IPS-18a (cell line): ENCODE results near the gene SIGLEC12.

ENCODE experiments used
- H3K27ac ChIP-seq: one replicate; pipeline ENCODE4 v1.5.1; 2013; ENCODE audit warnings: low read length
- H3K27me3 ChIP-seq: one replicate; pipeline ENCODE4 v1.6.1; 2013; ENCODE audit warnings: mild to moderate bottlenecking, low read length; ENCODE audit not compliant: control insufficient read depth, insufficient read depth
- H3K36me3 ChIP-seq: one replicate; pipeline ENCODE4 v1.6.1; 2013; ENCODE audit warnings: low read depth, low read length; ENCODE audit not compliant: control insufficient read depth
- H3K4me1 ChIP-seq: one replicate; pipeline ENCODE4 v1.6.1; 2013; ENCODE audit warnings: low read depth, low read length; ENCODE audit not compliant: control insufficient read depth
- H3K4me3 ChIP-seq: one replicate; pipeline ENCODE4 v1.5.1; 2013; ENCODE audit warnings: low read length
- H3K9ac ChIP-seq: one replicate; pipeline ENCODE4 v1.6.1; 2013; ENCODE audit warnings: mild to moderate bottlenecking, low read length, moderate library complexity
- H3K9me3 ChIP-seq: one replicate; pipeline ENCODE4 v1.6.1; 2013; ENCODE audit warnings: low read depth, low read length; ENCODE audit not compliant: control insufficient read depth

The SIGLEC12 gene

DNA sequence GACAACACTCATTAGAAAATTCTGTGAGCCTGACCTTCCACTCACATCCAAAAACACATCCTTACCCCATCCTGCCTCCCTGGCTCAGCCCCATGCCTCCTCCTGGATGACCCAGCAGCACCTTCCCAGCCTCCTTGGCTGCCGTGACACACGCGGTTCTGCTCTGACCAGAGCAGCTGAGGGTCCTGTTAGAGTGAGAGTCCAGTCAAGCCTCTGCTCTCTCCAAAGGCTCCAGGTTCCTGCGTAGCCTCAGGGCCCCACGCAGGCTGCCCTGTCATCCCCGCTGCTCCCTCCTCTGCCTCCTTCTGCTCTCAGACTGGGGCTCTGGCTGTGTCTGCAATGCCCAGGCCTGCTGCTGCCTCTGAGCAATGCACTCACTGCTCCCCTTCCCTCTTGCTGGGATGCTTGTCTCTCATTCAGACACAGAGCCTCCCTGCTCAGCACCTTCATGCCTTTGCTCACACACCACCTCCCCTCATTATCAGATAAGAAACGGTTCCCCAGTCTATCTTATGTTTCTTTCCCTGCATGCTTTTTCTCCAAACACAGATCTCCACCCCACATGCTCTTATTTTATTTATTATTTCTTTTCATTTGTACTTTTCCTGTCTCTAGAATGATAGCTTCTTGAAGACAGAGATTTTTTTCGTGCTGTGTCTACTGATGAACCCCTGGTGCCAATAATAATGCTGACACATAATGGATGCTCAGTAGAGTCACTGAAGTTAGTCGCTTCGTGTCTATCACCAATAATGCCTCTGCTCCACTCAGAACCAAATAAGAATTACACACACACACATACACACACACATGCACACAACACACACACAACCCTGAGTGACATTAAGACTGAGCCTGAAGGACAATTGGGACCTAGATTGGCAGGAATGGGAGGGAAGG lies 40.1 kb upstream of the SIGLEC12 start:
- Histone ChIP-seq H3K9me3 (no peaks in the 10 kb centered on the region), H3K4me3 (no peak overlapping the region), H3K27me3 (no peaks in the 10 kb centered on the region), H3K4me1 (no peaks in the 10 kb centered on the region), H3K36me3 (no peaks in the 10 kb centered on the region), H3K9ac (no peak overlapping the region), H3K27ac (no peak overlapping the region)

DNA sequence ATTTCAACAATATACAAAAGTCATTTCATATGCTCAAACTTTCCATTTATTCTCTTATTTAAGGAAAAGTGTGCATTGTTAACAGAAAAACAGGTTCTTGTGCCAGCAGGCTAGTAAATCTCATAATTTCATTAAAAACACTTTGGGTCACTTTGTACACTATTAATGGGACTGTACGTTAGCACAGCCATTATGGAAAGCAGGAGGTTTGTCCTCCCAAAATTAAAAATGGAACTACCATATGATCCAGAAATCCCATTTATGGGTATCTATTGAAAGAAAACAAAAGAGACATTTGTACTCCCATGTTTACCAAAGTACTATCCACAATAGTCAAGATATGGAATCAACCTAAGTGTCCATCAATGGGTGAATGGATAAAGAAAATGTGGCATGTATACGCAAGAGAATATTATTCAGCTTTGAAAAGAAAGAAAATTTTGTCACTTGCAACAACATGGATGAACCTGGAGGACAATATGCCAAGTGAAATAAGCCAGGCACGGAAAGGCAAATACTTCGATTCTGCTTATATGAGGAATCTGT lies 38.3 kb upstream of the SIGLEC12 start:
- H3K27ac ChIP-seq: no peak overlapping the region
- H3K36me3 ChIP-seq: no peaks in the 10 kb centered on the region
- H3K9ac ChIP-seq: no peak overlapping the region
- H3K27me3 ChIP-seq: no peaks in the 10 kb centered on the region
- no peaks in the 10 kb centered on the region for H3K4me1 ChIP-seq
- H3K9me3 ChIP-seq: no peaks in the 10 kb centered on the region
- H3K4me3 ChIP-seq: no peak overlapping the region

DNA sequence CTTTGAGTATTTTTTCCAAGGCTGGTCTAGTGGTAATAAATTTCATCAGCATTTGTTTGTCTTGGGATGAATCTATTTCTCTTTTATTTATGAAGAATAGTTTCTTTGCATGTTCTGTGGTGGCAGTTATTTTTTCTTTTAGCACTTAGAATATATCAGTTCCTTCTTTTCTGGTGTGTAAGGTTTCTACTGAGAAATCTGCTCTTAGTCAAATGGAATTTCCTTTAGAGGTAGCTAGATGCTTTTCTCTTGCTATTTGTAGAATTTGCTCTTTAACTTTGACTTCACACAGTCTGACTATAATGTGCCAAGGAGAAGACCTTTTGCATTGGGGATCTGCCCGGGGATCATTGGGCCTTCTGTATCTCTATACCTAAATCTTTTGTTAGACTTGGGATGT lies 33.9 kb upstream of the SIGLEC12 start:
- H3K4me1 ChIP-seq: no peaks in the 10 kb centered on the region
- H3K27ac ChIP-seq: no peak overlapping the region
- H3K27me3 ChIP-seq: no peaks in the 10 kb centered on the region
- no peaks in the 10 kb centered on the region for H3K36me3 ChIP-seq
- H3K4me3 ChIP-seq: no peak overlapping the region
- no peaks in the 10 kb centered on the region for H3K9me3 ChIP-seq
- no peak overlapping the region for H3K9ac ChIP-seq

DNA sequence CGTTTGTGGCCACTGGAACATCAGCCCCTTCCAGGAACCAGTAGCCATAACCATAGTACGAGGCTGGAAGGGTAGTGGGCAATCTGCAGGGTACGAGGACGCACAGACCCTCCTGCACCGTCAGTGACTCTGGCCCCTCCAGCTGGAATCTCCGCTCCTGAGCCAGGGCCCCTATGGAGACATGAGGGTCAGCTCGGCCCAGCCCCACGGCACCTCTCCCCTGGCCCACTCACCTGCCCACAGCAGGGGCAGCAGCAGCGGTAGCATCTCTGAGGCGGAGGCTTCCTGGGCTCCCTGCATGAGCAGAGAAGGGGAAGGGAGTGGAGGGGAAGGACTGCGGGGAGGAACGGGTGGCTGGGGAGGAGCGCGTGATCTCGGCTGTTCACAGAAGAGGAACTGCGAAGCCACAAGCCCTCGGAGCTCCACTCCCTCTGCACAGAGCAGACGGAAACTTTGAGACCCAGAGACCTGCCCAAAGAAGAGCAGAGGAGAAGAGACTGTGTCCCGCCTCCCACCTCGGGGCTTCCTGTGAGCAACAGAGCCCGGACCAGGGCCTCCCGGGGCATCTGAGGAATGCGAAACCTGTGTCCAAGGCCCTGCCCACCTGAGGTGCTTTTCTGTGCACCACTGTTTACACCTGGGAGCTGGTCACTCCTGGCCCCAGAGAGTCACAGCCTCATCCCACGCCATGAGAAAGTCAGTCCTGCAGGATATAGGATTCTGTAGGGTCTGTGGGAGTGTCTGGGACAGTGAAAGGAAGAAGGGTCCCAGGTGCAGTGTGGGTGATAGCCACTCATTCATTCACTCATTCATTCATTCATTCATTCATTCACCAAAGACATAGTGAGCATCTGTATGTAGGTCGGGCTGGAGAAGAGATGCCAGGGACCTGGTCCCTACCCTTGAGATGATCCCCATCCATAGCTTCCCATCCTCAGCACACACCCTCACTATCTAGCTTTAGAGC lies 30.0 kb upstream of the SIGLEC12 start, which contains the start of gene SIGLEC6:
TSS of gene SIGLEC6 (minus strand) at position 322 of the 967 bp plus-strand sequence. CDS start at position 300, 22 bp downstream.
- no peaks in the 10 kb centered on the region for H3K4me1 ChIP-seq
- no peaks in the 10 kb centered on the region for H3K9me3 ChIP-seq
- H3K36me3 ChIP-seq: no peaks in the 10 kb centered on the region
- no peak within 1 kb of the TSS for H3K4me3 ChIP-seq
- H3K27me3 ChIP-seq: no peaks in the 10 kb centered on the region
- no peak within 1 kb of the TSS for H3K9ac ChIP-seq
- no peak within 1 kb of the TSS for H3K27ac ChIP-seq

DNA sequence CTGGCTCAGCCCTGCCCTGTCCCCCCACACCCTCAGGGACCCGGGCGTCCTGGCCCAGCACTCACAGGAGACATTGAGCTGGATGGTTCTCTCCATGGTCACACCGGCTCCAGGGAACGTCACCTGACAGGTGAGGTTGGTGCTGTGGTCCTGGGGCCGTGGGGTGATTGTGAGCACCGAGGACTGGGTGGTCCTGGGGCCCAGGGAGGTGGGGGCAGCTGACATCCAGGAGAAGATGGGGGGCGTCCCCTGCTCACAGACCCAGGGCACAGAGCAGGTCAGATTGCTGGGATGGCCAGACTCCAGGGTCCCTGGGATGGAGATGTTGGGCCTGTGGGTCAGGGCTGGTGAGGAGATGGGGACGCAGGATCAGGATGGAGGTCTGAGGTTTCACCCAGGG lies 29.0 kb upstream of the SIGLEC12 start:
- no peaks in the 10 kb centered on the region for H3K27me3 ChIP-seq
- no peaks in the 10 kb centered on the region for H3K9me3 ChIP-seq
- no peak overlapping the region for H3K27ac ChIP-seq
- H3K4me1 ChIP-seq: no peaks in the 10 kb centered on the region
- H3K9ac ChIP-seq: no peak overlapping the region
- H3K36me3 ChIP-seq: no peaks in the 10 kb centered on the region
- H3K4me3 ChIP-seq: no peak overlapping the region

DNA sequence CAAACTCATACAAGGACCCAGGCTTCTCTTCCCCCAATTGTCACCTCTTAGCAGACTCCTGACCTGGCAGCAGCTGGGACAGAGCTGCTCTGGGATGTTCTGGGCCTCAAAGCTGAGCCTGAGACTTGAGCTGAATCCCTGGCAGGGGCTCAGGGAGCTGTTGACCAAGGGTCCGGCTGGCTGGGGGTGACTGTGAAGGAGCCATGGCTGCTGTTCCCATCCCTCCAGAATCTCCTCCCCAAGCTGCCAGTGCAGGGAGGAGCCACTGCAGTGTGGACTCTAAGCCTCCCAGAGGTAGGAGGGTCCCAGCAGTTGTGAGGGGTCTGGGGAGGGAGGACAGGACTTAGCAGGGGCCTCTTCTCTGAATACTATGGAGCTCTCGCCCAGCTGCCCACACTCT lies 27.7 kb upstream of the SIGLEC12 start:
- H3K4me3 ChIP-seq: no peak overlapping the region
- no peak overlapping the region for H3K27ac ChIP-seq
- no peaks in the 10 kb centered on the region for H3K36me3 ChIP-seq
- no peaks in the 10 kb centered on the region for H3K27me3 ChIP-seq
- no peaks in the 10 kb centered on the region for H3K4me1 ChIP-seq
- no peak overlapping the region for H3K9ac ChIP-seq
- H3K9me3 ChIP-seq: no peaks in the 10 kb centered on the region

DNA sequence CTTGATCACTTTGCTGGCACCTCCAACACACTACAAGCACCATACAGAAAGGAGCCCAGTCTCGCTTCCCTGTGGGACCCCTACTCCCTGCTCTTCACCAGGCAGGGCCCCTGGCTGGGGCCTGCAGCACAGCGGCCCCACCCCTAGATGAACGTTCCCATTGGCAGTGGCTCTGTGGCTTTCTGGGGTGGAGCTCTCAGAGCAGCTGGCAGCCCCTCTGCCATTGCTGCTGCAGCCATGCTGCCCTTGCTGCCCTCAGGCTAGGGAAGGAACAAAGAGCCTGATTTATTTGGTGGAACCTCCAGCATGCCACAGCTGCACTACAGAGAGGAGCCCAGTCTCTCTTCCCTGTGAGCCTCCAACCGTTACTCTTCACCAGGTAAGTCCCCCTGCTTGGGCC lies 24.1 kb upstream of the SIGLEC12 start:
- H3K27me3 ChIP-seq: no peaks in the 10 kb centered on the region

DNA sequence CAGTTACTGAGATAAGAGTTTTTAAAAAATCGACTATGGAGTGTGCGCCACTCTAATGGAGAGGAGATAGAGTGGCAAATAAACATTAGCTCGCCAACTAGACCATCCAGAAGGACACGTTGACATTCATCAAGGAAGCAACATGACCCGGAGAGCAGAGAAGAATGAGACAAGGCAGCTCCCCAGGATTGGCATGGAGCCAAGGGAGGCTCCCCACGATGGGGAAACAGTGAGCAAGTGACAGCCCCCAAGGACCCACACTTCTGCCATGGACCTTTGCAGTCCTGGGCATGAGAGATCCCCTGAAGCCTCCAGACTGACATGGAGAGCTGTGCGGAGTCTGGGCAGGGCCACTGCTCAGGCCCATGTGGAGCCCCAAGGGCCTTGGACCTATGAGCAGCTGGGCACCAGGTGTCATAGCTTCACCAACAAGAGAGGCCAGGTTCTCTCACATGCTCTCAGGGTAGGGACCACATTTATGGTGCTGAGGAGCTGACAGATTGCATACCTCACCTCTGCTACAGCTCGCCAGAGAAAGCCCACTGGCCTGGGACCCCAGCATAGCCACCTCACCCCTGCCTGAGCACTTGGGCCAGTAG lies 23.2 kb upstream of the SIGLEC12 start:
- Histone ChIP-seq H3K27ac (no peak overlapping the region), H3K9me3 (no peaks in the 10 kb centered on the region), H3K4me3 (no peak overlapping the region), H3K4me1 (no peaks in the 10 kb centered on the region), H3K27me3 (no peaks in the 10 kb centered on the region), H3K9ac (no peak overlapping the region), H3K36me3 (no peaks in the 10 kb centered on the region)

More for the DNA sequence above, 24.1 kb upstream of the SIGLEC12 start:
- H3K36me3 ChIP-seq: no peaks in the 10 kb centered on the region
- no peak overlapping the region for H3K9ac ChIP-seq
- no peaks in the 10 kb centered on the region for H3K4me1 ChIP-seq
- no peak overlapping the region for H3K27ac ChIP-seq
- H3K4me3 ChIP-seq: no peak overlapping the region
- H3K9me3 ChIP-seq: no peaks in the 10 kb centered on the region

DNA sequence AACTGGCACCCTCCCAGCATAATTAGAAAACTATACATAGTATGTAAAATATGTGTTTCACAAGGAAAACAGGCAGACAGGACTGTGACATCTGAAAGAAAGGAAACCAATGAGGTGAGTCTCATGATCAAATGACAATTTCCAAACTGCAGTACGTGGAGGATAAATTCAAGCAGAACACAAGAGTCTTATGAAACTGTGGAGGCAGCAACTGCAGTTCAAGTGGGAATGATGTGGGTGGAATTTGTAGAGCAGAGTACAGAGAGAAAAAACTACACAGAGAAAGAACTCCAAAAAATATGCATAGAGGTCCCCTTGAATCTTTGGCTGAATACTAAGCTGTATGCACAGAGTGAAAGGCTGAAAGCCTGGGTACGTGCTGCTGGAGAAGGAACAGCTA lies 20.2 kb upstream of the SIGLEC12 start:
- H3K9ac ChIP-seq: no peak overlapping the region
- H3K9me3 ChIP-seq: peaks cover 14% of the 10 kb centered on the region
- no peaks in the 10 kb centered on the region for H3K4me1 ChIP-seq
- H3K4me3 ChIP-seq: no peak overlapping the region
- no peaks in the 10 kb centered on the region for H3K36me3 ChIP-seq
- H3K27me3 ChIP-seq: no peaks in the 10 kb centered on the region
- H3K27ac ChIP-seq: no peak overlapping the region

DNA sequence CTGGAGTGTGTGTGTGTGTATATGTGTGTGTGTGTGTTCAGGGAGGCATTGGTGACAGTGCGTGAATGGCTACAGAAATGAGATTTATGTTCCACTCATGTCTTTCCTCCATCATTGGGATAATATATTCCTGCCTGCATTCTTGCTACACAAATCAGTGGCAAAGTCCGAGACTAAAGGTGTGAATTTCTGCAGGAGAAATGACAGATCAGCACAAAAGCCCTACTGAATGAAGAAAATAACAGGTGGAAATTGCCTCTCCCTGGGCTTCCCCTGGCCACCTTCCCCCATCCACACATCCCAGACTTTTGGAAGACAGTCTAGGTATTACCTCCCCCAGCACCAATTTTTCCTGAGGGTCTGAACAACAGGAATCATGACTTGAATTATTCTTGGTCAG lies 19.8 kb upstream of the SIGLEC12 start:
- Histone ChIP-seq H3K27ac (no peak overlapping the region), H3K4me1 (no peaks in the 10 kb centered on the region), H3K4me3 (no peak overlapping the region), H3K27me3 (no peaks in the 10 kb centered on the region), H3K9ac (no peak overlapping the region), H3K36me3 (no peaks in the 10 kb centered on the region), H3K9me3 (peaks cover 14% of the 10 kb centered on the region)

DNA sequence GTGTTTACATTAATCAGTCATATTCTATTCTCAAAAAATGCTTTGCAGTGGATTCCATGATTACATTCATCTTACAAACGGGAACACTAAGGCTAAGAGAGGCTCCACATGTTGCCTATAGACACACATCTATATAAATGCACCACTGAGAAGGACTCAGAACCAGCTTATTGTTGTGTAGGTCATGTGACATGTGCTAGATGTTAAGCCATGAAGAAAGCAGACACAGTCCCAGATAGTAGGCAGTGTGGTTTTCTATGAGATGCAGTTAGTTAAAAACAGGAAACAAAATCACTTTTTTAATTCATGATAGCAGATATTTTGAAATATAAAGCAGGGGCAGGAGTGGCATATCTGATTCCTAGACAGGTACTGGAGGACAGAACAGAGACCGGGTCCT lies 19.1 kb upstream of the SIGLEC12 start:
- no peaks in the 10 kb centered on the region for H3K4me1 ChIP-seq
- no peak overlapping the region for H3K27ac ChIP-seq
- H3K36me3 ChIP-seq: no peaks in the 10 kb centered on the region
- no peaks in the 10 kb centered on the region for H3K27me3 ChIP-seq
- H3K9me3 ChIP-seq: peaks cover 14% of the 10 kb centered on the region
- H3K4me3 ChIP-seq: no peak overlapping the region
- no peak overlapping the region for H3K9ac ChIP-seq
